Airway epithelial cell (primary cell): ENCODE measurements around the gene WFIKKN1. TPM values are rescaled to one million over a fixed set of nuclear protein-coding genes. Genes with fewer than 3 reads are reported as not detected.

ENCODE experiments used
- total RNA-seq: library from RNA; depleted of rRNA; stranded (reverse); fragments of >200 nt; gene quantifications from 2 replicates; pipeline ENCODE4 v1.2.3, GENCODE V29; 2015

Gene WFIKKN1, protein sequence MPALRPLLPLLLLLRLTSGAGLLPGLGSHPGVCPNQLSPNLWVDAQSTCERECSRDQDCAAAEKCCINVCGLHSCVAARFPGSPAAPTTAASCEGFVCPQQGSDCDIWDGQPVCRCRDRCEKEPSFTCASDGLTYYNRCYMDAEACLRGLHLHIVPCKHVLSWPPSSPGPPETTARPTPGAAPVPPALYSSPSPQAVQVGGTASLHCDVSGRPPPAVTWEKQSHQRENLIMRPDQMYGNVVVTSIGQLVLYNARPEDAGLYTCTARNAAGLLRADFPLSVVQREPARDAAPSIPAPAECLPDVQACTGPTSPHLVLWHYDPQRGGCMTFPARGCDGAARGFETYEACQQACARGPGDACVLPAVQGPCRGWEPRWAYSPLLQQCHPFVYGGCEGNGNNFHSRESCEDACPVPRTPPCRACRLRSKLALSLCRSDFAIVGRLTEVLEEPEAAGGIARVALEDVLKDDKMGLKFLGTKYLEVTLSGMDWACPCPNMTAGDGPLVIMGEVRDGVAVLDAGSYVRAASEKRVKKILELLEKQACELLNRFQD
- total RNA-seq: 0.14 and 0.21 TPM in 2 replicates

DNA sequence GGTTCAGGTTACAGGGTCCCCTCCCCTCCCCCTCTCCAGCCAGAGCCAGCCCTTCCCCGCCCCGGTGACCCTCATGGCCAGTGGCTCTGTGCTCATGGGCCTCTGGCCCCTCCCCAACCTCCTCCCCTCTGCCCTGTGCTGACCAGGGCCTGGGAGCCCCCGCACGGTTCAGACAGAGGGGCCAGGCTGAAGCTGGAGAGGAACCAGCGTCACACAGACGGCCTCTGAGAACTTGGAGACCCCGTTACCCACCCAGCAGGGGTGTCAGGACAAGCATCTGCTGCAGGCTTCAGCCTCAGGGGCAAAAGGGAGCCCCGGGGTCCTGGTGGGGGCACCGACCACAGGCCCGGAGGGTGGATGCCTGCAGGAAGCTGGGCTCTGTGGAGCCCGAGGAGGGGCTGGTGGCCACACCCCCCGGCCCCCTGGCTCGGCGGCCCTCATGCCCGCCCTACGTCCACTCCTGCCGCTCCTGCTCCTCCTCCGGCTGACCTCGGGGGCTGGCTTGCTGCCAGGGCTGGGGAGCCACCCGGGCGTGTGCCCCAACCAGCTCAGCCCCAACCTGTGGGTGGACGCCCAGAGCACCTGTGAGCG lies at the start of gene WFIKKN1:
Gene WFIKKN1 (plus strand): TSS at position 171 of the 591 bp plus-strand sequence. CDS start 269 bp downstream, at position 440.

DNA sequence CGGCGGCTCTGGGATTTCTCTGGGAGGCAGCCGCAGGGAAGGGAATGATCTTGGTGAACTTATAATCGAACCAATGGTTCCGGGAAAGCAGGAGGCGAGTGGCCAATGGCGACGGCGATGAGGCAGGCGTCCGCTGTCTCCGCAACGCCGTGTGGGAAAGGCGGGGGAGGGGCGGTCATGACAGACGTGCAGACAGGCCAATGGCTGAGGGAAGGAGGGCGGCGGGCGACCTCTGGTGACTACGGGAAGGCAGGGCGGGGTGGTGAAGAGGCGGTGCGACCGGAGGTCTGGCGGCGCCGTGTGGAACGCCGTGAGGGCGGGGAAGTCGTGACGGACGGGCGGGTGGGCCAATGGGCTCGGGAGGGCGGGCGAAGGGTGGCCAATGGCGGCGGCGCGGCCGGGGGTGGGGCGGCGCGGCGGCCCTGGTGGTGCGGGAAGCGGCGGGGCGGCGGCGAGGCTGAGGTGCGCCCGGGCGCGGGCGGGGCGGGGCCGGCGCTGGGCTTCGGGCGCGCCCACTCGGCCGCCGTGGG lies 41.1 kb upstream of the WFIKKN1 start, which contains the start of gene RAB40C:
Gene RAB40C (plus strand): TSS at position 409 of the 530 bp plus-strand sequence. CDS start 226 bp downstream, outside the sequence.

DNA sequence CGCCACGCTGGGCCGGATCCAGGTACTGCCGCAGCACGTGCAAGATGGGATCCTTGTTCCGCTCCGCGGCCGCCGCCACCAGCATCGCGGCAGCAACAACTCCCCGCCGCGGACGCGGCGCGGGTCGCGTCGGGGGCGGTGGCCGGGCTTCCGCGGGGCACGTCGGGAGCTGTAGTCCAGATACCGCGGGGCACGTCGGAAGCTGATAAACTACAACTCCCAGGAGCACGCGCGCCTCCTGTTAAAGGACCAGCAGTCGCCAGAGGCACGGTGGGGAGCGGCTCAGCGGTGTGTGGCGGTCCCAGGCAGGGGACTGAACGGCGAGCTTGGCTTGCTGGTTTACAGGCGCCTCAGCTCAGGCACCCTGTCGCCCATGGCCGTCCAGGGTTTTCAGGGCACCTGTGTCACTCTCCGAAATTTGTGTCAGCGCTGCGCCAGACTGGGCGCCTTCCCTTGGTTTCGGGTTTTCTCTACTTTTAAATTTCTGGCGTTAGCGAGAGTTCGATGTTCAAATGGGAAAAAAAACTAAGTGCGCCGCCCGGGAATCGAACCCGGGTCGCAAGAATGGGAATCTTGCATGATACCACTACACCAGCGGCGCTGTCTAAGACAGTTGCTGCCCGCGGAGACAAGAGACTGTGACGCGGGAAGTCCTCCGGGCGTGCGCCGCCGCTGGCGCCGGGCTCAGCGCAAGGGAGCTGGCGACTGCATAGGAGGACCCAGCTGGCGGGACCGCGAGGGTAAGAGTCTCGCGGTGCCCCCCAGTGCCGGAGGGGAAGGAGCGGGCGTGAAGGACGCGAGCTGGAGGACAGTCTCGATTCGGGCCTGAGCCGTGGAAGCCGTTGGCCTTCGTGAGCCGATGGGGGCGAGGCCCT lies 5.7 kb downstream of the WFIKKN1 start, which contains the start of gene METTL26:
Gene METTL26 (minus strand): TSS at position 100 of the 875 bp plus-strand sequence. CDS start 15 bp downstream, at position 85.

DNA sequence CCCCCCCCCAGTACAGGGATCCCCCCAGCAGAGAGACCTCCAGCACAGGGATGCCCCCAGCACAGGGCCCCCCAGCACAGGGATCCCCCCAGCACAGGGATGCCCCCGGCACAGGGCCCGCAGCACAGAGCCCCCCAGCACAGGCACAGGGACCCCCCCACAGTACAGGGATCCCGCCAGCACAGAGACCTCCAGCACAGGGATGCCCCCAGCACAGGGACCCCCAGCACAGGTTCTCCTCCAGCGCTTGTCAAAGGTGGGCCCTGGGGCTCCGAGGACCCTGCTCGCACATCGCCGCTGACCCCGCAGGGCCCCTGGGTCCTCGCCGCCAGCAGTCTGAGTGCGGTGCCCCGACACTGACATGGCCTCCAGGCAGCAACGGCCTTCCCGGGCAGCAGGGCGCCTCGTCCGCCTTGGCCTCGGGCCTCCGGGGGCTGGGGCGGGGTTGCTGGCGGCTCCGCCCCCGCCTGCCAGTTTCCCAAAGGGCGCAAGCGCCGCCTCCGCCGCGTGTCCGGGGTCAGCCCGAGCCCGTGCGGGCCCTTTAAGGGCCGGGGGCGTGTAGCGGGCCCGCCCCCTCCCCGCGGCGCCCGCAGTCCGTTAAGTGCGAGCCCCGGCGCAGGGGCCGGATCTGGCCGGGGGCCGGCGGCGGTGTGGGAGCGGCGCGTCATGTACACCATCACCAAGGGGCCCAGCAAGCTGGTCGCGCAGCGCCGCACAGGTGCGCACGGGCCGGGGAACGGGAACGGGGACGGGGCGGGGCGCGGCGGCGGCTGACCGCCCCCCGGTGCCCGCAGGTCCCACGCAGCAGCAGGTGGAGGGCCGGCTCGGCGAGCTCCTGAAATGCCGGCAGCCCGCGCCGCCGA lies 10.8 kb downstream of the WFIKKN1 start, which contains the start of gene MCRIP2:
Gene MCRIP2 (plus strand): TSS at position 503 of the 863 bp plus-strand sequence. CDS start 164 bp downstream, at position 667.

DNA sequence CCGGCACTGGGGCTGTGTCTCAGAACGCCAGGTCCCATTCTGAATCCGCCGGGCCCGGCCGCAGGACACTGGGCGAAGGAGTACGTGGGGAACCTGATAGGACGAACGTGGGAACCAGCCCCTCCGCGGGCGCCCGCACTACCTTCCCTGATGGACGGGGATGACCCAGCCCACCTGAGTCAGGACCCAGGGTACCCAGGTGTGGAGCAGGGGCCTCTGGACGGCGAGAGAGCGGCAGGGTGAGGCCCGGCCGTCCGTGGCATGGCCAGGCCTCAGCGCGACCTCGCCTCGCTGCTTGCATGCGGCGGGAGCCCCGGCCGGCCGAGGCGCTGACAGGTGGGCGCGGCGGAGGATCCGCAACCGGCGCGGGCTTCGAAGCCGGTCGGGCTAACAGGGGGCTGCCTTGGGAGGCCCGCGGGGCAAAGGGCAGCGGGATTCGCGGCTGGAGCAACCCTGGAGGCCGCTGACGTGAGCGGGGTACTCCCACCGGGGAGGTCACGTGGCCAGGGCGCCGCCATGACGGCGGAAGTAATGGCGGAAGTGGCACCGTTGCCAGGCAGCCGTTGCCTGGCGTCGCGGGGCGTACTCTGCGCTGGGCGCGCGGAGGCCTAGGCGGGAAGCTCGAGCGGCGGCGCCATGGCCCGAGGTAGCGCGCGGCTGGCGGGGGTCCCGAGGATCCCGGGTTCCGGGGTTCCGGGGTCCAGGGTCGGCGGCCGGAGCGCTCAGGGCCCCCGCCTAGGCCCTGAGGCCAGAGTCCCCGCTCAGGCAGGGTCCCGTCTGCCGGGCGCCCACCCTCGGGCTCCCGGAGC lies 18.2 kb downstream of the WFIKKN1 start, which contains the start of gene WDR90:
Gene WDR90 (plus strand): TSS at position 585 of the 809 bp plus-strand sequence. CDS start 52 bp downstream, at position 637.

DNA sequence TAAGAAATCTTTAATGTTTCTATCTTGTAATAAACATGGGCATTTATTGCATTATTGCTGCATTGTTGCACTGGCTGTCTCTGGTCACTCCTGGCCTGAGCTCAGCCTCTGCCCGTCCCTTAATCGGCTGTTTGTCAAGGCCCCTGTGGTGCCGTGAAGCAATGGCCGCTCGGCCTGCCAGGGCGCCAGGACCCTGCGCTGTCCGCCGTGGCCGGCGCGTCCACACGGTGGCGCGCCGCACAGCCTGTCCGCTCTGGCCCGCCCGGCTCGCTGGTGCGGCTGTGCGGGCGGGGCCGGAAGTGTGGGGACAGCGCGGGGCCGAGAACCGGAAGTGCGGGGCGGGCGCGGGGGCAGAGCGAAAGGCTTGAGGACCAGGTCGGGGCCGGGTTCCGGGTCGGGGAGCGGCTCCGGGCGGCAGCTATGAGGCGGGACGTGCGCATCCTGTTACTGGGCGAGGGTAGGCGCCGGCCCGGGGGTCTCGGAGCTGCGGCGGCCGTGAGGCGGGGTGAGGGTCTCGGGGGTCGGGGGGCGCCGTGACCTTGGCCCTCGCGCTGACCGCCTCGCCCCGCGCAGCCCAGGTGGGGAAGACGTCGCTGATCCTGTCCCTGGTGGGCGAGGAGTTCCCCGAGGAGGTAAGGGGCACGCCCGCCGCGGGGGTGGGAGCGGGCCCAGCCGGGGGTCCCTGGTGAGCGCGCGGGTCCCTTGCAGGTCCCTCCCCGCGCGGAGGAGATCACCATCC lies 37.2 kb downstream of the WFIKKN1 start, which contains the start of gene RHOT2:
Gene RHOT2 (plus strand): TSS at position 353 of the 739 bp plus-strand sequence. CDS start 68 bp downstream, at position 421.

DNA sequence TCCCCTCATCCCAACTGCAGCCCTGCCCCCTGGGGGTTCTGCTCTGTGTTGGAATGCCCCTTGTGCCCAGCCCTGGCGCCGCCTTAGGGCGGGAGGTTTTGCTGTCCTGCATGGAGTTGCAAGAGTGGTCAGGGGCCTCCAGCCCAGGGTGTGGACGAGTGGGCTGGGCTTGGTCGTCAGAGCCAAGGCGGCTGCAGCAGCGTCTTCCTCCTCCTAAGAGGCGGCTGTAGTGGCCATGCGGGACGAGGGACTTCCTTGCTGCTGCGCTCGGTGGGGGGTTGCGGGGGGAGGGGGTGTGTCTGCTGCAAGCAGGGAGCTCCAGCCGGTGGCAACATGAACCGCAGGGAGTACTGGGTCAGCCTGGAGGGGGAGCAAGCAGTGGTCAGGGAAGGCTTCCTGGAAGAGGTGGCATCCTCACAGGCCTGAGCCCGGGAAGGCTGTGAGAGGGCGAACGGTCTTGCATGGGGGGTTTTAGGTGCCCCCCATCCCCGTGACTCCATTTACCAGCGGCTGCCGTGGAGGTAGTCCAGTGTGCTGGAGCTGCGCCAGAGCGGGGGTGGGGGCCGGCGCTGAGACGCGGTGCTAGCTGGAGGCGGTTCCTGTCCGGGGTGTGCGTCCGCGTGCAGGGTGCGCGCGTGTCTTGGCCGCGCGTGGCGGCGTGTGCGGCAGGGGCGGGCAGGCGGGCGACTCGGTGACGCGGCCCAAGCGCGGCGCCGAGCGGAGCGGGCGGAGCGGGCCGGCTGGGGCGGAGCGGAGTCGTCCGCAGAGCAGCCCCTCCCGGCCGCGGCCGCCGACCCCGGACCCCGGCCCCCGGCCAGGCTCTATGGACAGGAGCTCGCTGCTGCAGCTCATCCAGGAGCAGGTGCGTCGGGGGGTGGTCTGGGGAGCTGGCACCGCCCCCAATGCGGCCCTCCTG lies 44.4 kb downstream of the WFIKKN1 start, which contains the start of gene RHBDL1:
Gene RHBDL1 (plus strand): TSS at position 704 of the 916 bp plus-strand sequence. CDS start 120 bp downstream, at position 824.

DNA sequence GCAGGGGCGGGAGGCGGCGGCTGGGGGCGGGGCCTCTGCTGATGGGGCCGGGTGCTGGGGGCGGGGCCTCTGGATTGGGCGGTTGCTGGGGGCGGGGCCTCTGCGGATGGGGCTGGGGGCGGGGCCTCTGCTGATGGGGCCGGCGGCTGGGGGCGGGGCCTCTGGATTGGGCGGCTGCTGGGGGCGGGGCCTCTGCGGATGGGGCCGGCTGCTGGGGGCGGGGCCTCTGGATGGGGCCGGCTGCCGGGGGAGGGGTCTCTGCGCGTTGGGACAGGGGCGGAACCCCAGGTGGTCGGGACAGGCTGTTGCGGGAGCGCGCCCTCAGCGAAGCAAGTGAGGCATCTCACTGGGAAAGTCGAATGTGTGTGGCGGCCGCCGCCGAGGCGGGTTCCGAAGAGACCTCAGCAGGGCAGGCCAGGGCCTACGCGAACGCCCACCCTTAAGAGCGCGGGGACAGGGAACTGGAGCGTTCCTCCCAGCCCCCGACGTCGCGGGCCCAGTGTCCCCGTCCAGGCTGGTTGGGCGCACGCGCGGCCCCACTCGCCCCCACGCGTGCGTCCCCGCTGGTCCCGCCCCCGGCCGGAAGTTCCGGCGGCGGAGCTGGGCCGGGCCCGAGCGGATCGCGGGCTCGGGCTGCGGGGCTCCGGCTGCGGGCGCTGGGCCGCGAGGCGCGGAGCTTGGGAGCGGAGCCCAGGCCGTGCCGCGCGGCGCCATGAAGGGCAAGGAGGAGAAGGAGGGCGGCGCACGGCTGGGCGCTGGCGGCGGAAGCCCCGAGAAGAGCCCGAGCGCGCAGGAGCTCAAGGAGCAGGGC lies 49.2 kb downstream of the WFIKKN1 start, which contains the start of gene STUB1:
Gene STUB1 (plus strand): TSS at position 597 of the 811 bp plus-strand sequence. CDS start 116 bp downstream, at position 713.

Other genes with a start within 250 kb of the WFIKKN1 start
- gene PGAP6, start 249.0 kb upstream of the WFIKKN1 start, total RNA-seq: 48.3 and 56.3 TPM in 2 replicates
- gene NME4, start 233.8 kb upstream of the WFIKKN1 start, total RNA-seq: 140 and 168 TPM in 2 replicates
- gene DECR2, start 229.1 kb upstream of the WFIKKN1 start, total RNA-seq: 14.5 and 17.5 TPM in 2 replicates
- gene RAB11FIP3, start 205.3 kb upstream of the WFIKKN1 start, total RNA-seq: 15.2 and 16.9 TPM in 2 replicates
- 45.1 and 52.1 TPM in 2 replicates for gene CAPN15, start 103.3 kb upstream of the WFIKKN1 start, total RNA-seq
- not detected in 2 replicates for gene PRR35, start 70.6 kb upstream of the WFIKKN1 start, total RNA-seq
- 0.28 TPM in 1 of 2 replicates, not detected in the other for gene NHLRC4, start 64.0 kb upstream of the WFIKKN1 start, total RNA-seq
- 25.6 and 30.4 TPM in 2 replicates for gene PIGQ, start 61.0 kb upstream of the WFIKKN1 start, total RNA-seq
- gene RAB40C, start 40.9 kb upstream of the WFIKKN1 start, total RNA-seq: 21.7 and 24.5 TPM in 2 replicates
- gene METTL26, start 5.3 kb downstream of the WFIKKN1 start, total RNA-seq: 184 and 265 TPM in 2 replicates
- gene MCRIP2, start 10.8 kb downstream of the WFIKKN1 start, total RNA-seq: 51.2 and 60.1 TPM in 2 replicates
- 11.3 and 15.0 TPM in 2 replicates for gene WDR90, start 18.4 kb downstream of the WFIKKN1 start, total RNA-seq
- 57.4 and 65.5 TPM in 2 replicates for gene RHOT2, start 37.1 kb downstream of the WFIKKN1 start, total RNA-seq
- gene RHBDL1, start 44.7 kb downstream of the WFIKKN1 start, total RNA-seq: 3.6 and 4.2 TPM in 2 replicates
- 193 and 214 TPM in 2 replicates for gene STUB1, start 49.4 kb downstream of the WFIKKN1 start, total RNA-seq
- gene JMJD8, start 53.3 kb downstream of the WFIKKN1 start, total RNA-seq: 41.0 and 56.5 TPM in 2 replicates
- 12.5 and 12.6 TPM in 2 replicates for gene WDR24, start 59.4 kb downstream of the WFIKKN1 start, total RNA-seq
- 1.7 and 1.8 TPM in 2 replicates for gene FBXL16, start 74.8 kb downstream of the WFIKKN1 start, total RNA-seq
- gene METRN, start 84.1 kb downstream of the WFIKKN1 start, total RNA-seq: 132 and 150 TPM in 2 replicates
- gene ANTKMT, start 90.2 kb downstream of the WFIKKN1 start, total RNA-seq: 46.1 and 75.9 TPM in 2 replicates
- gene CCDC78, start 95.5 kb downstream of the WFIKKN1 start, total RNA-seq: 1.7 and 3.4 TPM in 2 replicates
- 13.5 and 21.9 TPM in 2 replicates for gene HAGHL, start 96.1 kb downstream of the WFIKKN1 start, total RNA-seq
- 24.1 and 35.5 TPM in 2 replicates for gene CIAO3, start 110.0 kb downstream of the WFIKKN1 start, total RNA-seq
- gene MSLN, start 129.7 kb downstream of the WFIKKN1 start, total RNA-seq: 11.5 and 12.4 TPM in 2 replicates
- gene RPUSD1, start 157.4 kb downstream of the WFIKKN1 start, total RNA-seq: 48.0 and 50.6 TPM in 2 replicates
- 24.4 and 24.5 TPM in 2 replicates for gene CHTF18, start 157.6 kb downstream of the WFIKKN1 start, total RNA-seq
- not detected in 2 replicates for gene GNG13, start 169.7 kb downstream of the WFIKKN1 start, total RNA-seq